Hypothalamus (tissue), 51 donors: ENCODE data around the gene HBE1.

Experiments used
- DNase-seq, 51 donors: peaks; one replicate each; lab custom pipeline; 2025; lab: John Stamatoyannopoulos, UW

The HBE1 gene

GRCh38 chr11:5286351-5286750 lies 16.6 kb upstream of the HBE1 start:
- DNase-seq: no peak

- DNase-seq: no peak
Measured at GRCh38 chr11:5285703-5286340, 16.1 kb upstream of the HBE1 start.

- no peak for DNase-seq
Measured at GRCh38 chr11:5284637-5285036, 14.9 kb upstream of the HBE1 start.

GRCh38 chr11:5283882-5284281 lies 14.1 kb upstream of the HBE1 start:
- no peak for DNase-seq

GRCh38 chr11:5283086-5283485 lies 13.3 kb upstream of the HBE1 start:
- DNase-seq: no peak

GRCh38 chr11:5282628-5283027 lies 12.9 kb upstream of the HBE1 start:
- DNase-seq: no peak

- no peak for DNase-seq
Measured at GRCh38 chr11:5281596-5281995, 11.9 kb upstream of the HBE1 start.

GRCh38 chr11:5280582-5281102 lies 10.9 kb upstream of the HBE1 start:
- DNase-seq: peak in 12 of 51 donors; percentile 1 to 34 (median 13)

GRCh38 chr11:5279471-5280090 lies 9.8 kb upstream of the HBE1 start:
- DNase-seq: no peak

- no peak for DNase-seq
Measured at GRCh38 chr11:5277807-5278382, 8.2 kb upstream of the HBE1 start.

GRCh38 chr11:5276697-5277096 lies 7.0 kb upstream of the HBE1 start:
- no peak for DNase-seq

- DNase-seq: no peak
Measured at GRCh38 chr11:5275369-5276110, 5.8 kb upstream of the HBE1 start.

GRCh38 chr11:5274395-5274794 lies 4.7 kb upstream of the HBE1 start:
- no peak for DNase-seq

GRCh38 chr11:5272395-5273017 lies 2.8 kb upstream of the HBE1 start:
- DNase-seq: no peak

- DNase-seq: no peak
Measured at GRCh38 chr11:5267033-5267563, 2.6 kb downstream of the HBE1 start.

- DNase-seq: no peak
Measured at GRCh38 chr11:5266609-5267008, 3.1 kb downstream of the HBE1 start.

GRCh38 chr11:5265832-5266231 lies 3.9 kb downstream of the HBE1 start:
- no peak for DNase-seq

- DNase-seq: no peak
Measured at GRCh38 chr11:5258543-5259262, 11.0 kb downstream of the HBE1 start.

GRCh38 chr11:5257296-5257695 lies 12.4 kb downstream of the HBE1 start:
- no peak for DNase-seq
